Caco-2 (cell line): ENCODE results near the gene RERE. TPM values are rescaled to one million over a fixed set of nuclear protein-coding genes. Genes with fewer than 3 reads are reported as not detected.

Experiments
- BruUV-seq: library from RNA; stranded (reverse); fragments of 400-500 nt; replicated peaks from 2 replicates; lab custom pipeline; 2021; lab: Mats Ljungman, UMichigan
- CTCF ChIA-PET: fragments of 300-600 bp; sonication (Branson Sonifier 250); formaldehyde crosslinking; loops from one replicate; lab custom pipeline; 2022; ENCODE audit warnings: antibody characterized with exemption; lab: Charles Lee
- POLR2A ChIA-PET: fragments of 300-600 bp; sonication (Branson Sonifier 250); formaldehyde crosslinking; loops from one replicate; lab custom pipeline; 2022; ENCODE audit warnings: antibody characterized with exemption; lab: Charles Lee
- DNase-seq, 2 experiments: peaks; one replicate each; pipeline versions ENCODE4 v3.0.0 to v3.0.0-alpha.2; 2020 to 2022
- H3K27me3 ChIP-seq: replicated peaks from 2 replicates; pipeline ENCODE4 v1.6.0; 2011; ENCODE audit warnings: low read length; ENCODE audit not compliant: control insufficient read depth, insufficient read depth
- H3K36me3 ChIP-seq: 2 replicates; pipeline ENCODE4 v1.5.1; 2011; ENCODE audit warnings: low read length; ENCODE audit not compliant: control insufficient read depth, insufficient read depth
- H3K4me1 ChIP-seq: fragments of 250-450 bp; sonication (Bioruptor Pico); 2 replicates; pipeline ENCODE4 v1.5.1; 2020; ENCODE audit warnings: mild to moderate bottlenecking
- H3K4me3 ChIP-seq: 2 replicates; pipeline ENCODE4 v1.5.1; 2011; ENCODE audit warnings: low read depth, mild to moderate bottlenecking, control low read depth, low read length
- H3K9me3 ChIP-seq: fragments of 250-450 bp; sonication (Bioruptor Pico); 2 replicates; pipeline ENCODE4 v1.5.1; 2020; ENCODE audit warnings: mild to moderate bottlenecking, moderate library complexity
- H3K27ac Mint-ChIP-seq: one replicate; pipeline ENCODE4 v1.8.0; 2022; ENCODE audit warnings: mixed read lengths; ENCODE audit not compliant: unreplicated experiment
- H3K27me3 Mint-ChIP-seq: one replicate; pipeline ENCODE4 v1.8.0; 2022; ENCODE audit warnings: mixed read lengths; ENCODE audit not compliant: insufficient read depth, unreplicated experiment
- H3K36me3 Mint-ChIP-seq: one replicate; pipeline ENCODE4 v1.8.0; 2022; ENCODE audit warnings: mild to moderate bottlenecking, mixed read lengths; ENCODE audit not compliant: insufficient read depth, unreplicated experiment
- H3K4me1 Mint-ChIP-seq: one replicate; pipeline ENCODE4 v1.8.0; 2022; ENCODE audit warnings: low read depth, mixed read lengths; ENCODE audit not compliant: unreplicated experiment
- H3K4me3 Mint-ChIP-seq: one replicate; pipeline ENCODE4 v1.8.0; 2022; ENCODE audit warnings: mild to moderate bottlenecking, moderate library complexity, mixed read lengths; ENCODE audit not compliant: unreplicated experiment
- H3K9me3 Mint-ChIP-seq: one replicate; pipeline ENCODE4 v1.8.0; 2022; ENCODE audit warnings: mixed read lengths; ENCODE audit not compliant: unreplicated experiment
- CTCF ChIP-seq, 2 experiments: fragments of 200-600 bp in 1 of 2; IDR thresholded peaks; 1 replicate in 1 of 2; 2 replicates in 1 of 2; pipeline versions ENCODE4 v1.5.1 to v1.8.0; 2011 to 2022; ENCODE audit warnings: antibody characterized with exemption in 1 of 2, control low read depth in 1 of 2, inconsistent platforms in 1 of 2, low read depth in 1 of 2, low read length in 1 of 2, mild to moderate bottlenecking in 1 of 2, moderate library complexity in 1 of 2; ENCODE audit not compliant: insufficient read depth in 1 of 2, severe bottlenecking in 1 of 2, unreplicated experiment in 1 of 2
- intact Hi-C: fragments of 100-400 bp; cut with micrococcal nuclease; formaldehyde crosslinking; loops from one replicate; pipeline ENCODE4 v1.10.0; 2022; ENCODE audit not compliant: unreplicated experiment
- total RNA-seq: library from RNA; stranded (reverse); gene quantifications from 2 replicates; pipeline ENCODE4 v1.2.3, GENCODE V29; 2022

RERE gene
- total RNA-seq, 1 experiment from 2014 or later = 85.2 TPM

- CTCF ChIA-PET = no interaction called here
- no peak for TF ChIP-seq CTCF (IDR thresholded peaks at IDR 0.05; ENCODE audit: insufficient read depth in 1 of 2, low read depth in 1 of 2, low read length in 1 of 2, severe bottlenecking in 1 of 2, unreplicated experiment in 1 of 2)
- peaks cover 6% of the 10 kb centered on the region for H3K4me1 Mint-ChIP-seq
Measured at GRCh38 chr1:8345621-8346415, 471.6 kb downstream of the RERE start.

GRCh38 chr1:8344893-8345507 is 472.4 kb downstream of the RERE start:
- intact Hi-C loops = no loop called here
- Mint-ChIP-seq H3K4me1 (peaks cover 6% of the 10 kb centered on the region), H3K36me3 (peaks cover 31% of the 10 kb centered on the region), H3K4me3 (peak overlapping the region; percentile 11), H3K27me3 (no peaks in the 10 kb centered on the region), H3K9me3 (no peaks in the 10 kb centered on the region), H3K27ac (no peak overlapping the region)
- Histone ChIP-seq H3K4me1 (no peaks in the 10 kb centered on the region), H3K27me3 (no peaks in the 10 kb centered on the region), H3K36me3 (no peaks in the 10 kb centered on the region), H3K4me3 (no peak overlapping the region), H3K9me3 (no peaks in the 10 kb centered on the region)
- DNase-seq = no peak
- CTCF ChIA-PET = interaction anchor here (1.3 kb wide), 1 partner anchor 370 kb away, joined by 3 read pairs; no protein-coding TSS in a partner anchor
- POLR2A ChIA-PET = no interaction called here
- TF ChIP-seq CTCF (IDR thresholded peaks at IDR 0.05; ENCODE audit: insufficient read depth in 1 of 2, low read depth in 1 of 2, low read length in 1 of 2, severe bottlenecking in 1 of 2, unreplicated experiment in 1 of 2) = no peak
- no TSS peak for BruUV-seq

More at GRCh38 chr1:8345621-8346415, 471.6 kb downstream of the RERE start:
- POLR2A ChIA-PET = no interaction called here
- H3K27ac Mint-ChIP-seq = no peak overlapping the region
- BruUV-seq = no TSS peak
- peak in 1 of 2 experiments; percentile 23 for DNase-seq
- H3K27me3 Mint-ChIP-seq = no peaks in the 10 kb centered on the region
- H3K9me3 Mint-ChIP-seq = no peaks in the 10 kb centered on the region
- Histone ChIP-seq H3K36me3 (no peaks in the 10 kb centered on the region), H3K9me3 (no peaks in the 10 kb centered on the region), H3K27me3 (no peaks in the 10 kb centered on the region), H3K4me1 (no peaks in the 10 kb centered on the region), H3K4me3 (no peak overlapping the region)
- intact Hi-C loops = no loop called here
- H3K36me3 Mint-ChIP-seq = peaks cover 35% of the 10 kb centered on the region
- no peak overlapping the region for H3K4me3 Mint-ChIP-seq

- H3K27me3 Mint-ChIP-seq = no peaks in the 10 kb centered on the region
- Histone ChIP-seq H3K4me3 (peak overlapping the region; percentile 28), H3K27me3 (no peaks in the 10 kb centered on the region), H3K9me3 (no peaks in the 10 kb centered on the region), H3K4me1 (no peaks in the 10 kb centered on the region), H3K36me3 (no peaks in the 10 kb centered on the region)
- peaks cover 16% of the 10 kb centered on the region for H3K36me3 Mint-ChIP-seq
- no peak for TF ChIP-seq CTCF (IDR thresholded peaks at IDR 0.05; ENCODE audit: insufficient read depth in 1 of 2, low read depth in 1 of 2, low read length in 1 of 2, severe bottlenecking in 1 of 2, unreplicated experiment in 1 of 2)
- peak overlapping the region; percentile 71 for H3K4me3 Mint-ChIP-seq
- DNase-seq = peak; percentile 23 to 36
- ChIA-PET POLR2A (no interaction called here), CTCF (interaction anchor here (1.0 to 1.3 kb wide), 2 partner anchors 339 to 369 kb away, joined by 3 read pairs; no protein-coding TSS in a partner anchor)
- H3K9me3 Mint-ChIP-seq = no peaks in the 10 kb centered on the region
- H3K4me1 Mint-ChIP-seq = no peaks in the 10 kb centered on the region
- BruUV-seq = no TSS peak
- H3K27ac Mint-ChIP-seq = peak overlapping the region; percentile 39
- intact Hi-C loops = no loop called here
Measured at GRCh38 chr1:8343464-8344001, 473.9 kb downstream of the RERE start.
